Measurements from ENCODE around the gene IL21.

DNA sequence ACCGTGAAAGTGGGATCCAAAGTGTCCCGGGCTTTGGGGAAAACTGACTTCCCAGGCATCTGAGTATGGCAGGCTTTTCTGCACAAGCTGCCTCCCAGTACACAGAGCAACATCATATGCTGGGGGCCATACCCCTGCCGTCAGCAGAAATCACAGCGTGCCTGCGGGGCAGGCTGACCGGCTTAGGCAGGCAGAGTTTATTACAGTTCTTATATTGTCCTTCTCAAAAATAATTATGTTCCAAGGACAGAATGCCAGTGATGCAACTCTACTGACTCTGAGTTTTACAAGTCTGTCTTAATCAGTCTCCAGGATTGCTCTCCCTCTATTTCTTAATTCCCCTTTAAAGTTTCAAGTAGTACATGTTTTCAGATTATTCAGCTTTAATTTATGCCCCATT lies 37.0 kb downstream of the IL21 start:
- TF ChIP-seq, protein P1, sequence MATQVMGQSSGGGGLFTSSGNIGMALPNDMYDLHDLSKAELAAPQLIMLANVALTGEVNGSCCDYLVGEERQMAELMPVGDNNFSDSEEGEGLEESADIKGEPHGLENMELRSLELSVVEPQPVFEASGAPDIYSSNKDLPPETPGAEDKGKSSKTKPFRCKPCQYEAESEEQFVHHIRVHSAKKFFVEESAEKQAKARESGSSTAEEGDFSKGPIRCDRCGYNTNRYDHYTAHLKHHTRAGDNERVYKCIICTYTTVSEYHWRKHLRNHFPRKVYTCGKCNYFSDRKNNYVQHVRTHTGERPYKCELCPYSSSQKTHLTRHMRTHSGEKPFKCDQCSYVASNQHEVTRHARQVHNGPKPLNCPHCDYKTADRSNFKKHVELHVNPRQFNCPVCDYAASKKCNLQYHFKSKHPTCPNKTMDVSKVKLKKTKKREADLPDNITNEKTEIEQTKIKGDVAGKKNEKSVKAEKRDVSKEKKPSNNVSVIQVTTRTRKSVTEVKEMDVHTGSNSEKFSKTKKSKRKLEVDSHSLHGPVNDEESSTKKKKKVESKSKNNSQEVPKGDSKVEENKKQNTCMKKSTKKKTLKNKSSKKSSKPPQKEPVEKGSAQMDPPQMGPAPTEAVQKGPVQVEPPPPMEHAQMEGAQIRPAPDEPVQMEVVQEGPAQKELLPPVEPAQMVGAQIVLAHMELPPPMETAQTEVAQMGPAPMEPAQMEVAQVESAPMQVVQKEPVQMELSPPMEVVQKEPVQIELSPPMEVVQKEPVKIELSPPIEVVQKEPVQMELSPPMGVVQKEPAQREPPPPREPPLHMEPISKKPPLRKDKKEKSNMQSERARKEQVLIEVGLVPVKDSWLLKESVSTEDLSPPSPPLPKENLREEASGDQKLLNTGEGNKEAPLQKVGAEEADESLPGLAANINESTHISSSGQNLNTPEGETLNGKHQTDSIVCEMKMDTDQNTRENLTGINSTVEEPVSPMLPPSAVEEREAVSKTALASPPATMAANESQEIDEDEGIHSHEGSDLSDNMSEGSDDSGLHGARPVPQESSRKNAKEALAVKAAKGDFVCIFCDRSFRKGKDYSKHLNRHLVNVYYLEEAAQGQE (IDR thresholded peaks at IDR 0.05; ENCODE audit: insufficient replicate concordance, low read depth), result no peak
- TF ChIP-seq, protein P2, sequence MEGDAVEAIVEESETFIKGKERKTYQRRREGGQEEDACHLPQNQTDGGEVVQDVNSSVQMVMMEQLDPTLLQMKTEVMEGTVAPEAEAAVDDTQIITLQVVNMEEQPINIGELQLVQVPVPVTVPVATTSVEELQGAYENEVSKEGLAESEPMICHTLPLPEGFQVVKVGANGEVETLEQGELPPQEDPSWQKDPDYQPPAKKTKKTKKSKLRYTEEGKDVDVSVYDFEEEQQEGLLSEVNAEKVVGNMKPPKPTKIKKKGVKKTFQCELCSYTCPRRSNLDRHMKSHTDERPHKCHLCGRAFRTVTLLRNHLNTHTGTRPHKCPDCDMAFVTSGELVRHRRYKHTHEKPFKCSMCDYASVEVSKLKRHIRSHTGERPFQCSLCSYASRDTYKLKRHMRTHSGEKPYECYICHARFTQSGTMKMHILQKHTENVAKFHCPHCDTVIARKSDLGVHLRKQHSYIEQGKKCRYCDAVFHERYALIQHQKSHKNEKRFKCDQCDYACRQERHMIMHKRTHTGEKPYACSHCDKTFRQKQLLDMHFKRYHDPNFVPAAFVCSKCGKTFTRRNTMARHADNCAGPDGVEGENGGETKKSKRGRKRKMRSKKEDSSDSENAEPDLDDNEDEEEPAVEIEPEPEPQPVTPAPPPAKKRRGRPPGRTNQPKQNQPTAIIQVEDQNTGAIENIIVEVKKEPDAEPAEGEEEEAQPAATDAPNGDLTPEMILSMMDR (IDR thresholded peaks at IDR 0.05; ENCODE audit: insufficient read depth, low read length), result no peak
- no peak for TF ChIP-seq POLR2AphosphoS5 (IDR thresholded peaks at IDR 0.05; ENCODE audit: low read depth)
- no peak for TF ChIP-seq GABPA (IDR thresholded peaks at IDR 0.05; ENCODE audit: low read depth)
